HCEC 1CT (cell line): ENCODE results near the gene SLC10A7.
A peak's percentile ranks its signal among the peaks of the same experiment; 100 is the strongest.

Experiments used
- DNase-seq: peaks from one replicate; pipeline ENCODE4 v3.0.0-alpha.2; 2017

The SLC10A7 gene

GRCh38 chr4:146299607-146300006, 222.1 kb downstream of the SLC10A7 start:
- DNase-seq: no peak

- no peak for DNase-seq
Observed at GRCh38 chr4:146294776-146295175, 227.0 kb downstream of the SLC10A7 start.

- DNase-seq: no peak
Observed at GRCh38 chr4:146292508-146292907, 229.2 kb downstream of the SLC10A7 start.

GRCh38 chr4:146291313-146291712, 230.4 kb downstream of the SLC10A7 start:
- DNase-seq: no peak

GRCh38 chr4:146288193-146288592, 233.5 kb downstream of the SLC10A7 start:
- no peak for DNase-seq

- no peak for DNase-seq
Observed at GRCh38 chr4:146285037-146285436, 236.7 kb downstream of the SLC10A7 start.

- no peak for DNase-seq
Observed at GRCh38 chr4:146283758-146284651, 237.7 kb downstream of the SLC10A7 start.

GRCh38 chr4:146282657-146283056, 239.1 kb downstream of the SLC10A7 start:
- no peak for DNase-seq

- DNase-seq: no peak
Observed at GRCh38 chr4:146278986-146279385, 242.8 kb downstream of the SLC10A7 start.

- no peak for DNase-seq
Observed at GRCh38 chr4:146275370-146275769, 246.4 kb downstream of the SLC10A7 start.

- DNase-seq: no peak
Observed at GRCh38 chr4:146274774-146275173, 247.0 kb downstream of the SLC10A7 start.

GRCh38 chr4:146273204-146273901, 248.4 kb downstream of the SLC10A7 start:
- no peak for DNase-seq

GRCh38 chr4:146271466-146271865, 250.3 kb downstream of the SLC10A7 start:
- no peak for DNase-seq

GRCh38 chr4:146269228-146269653, 252.5 kb downstream of the SLC10A7 start:
- no peak for DNase-seq

GRCh38 chr4:146267826-146268225, 253.9 kb downstream of the SLC10A7 start:
- DNase-seq: no peak

GRCh38 chr4:146265950-146266490, 255.7 kb downstream of the SLC10A7 start:
- no peak for DNase-seq

- no peak for DNase-seq
Observed at GRCh38 chr4:146263793-146264192, 257.9 kb downstream of the SLC10A7 start.

GRCh38 chr4:146261041-146261440, 260.7 kb downstream of the SLC10A7 start:
- no peak for DNase-seq

GRCh38 chr4:146260521-146260920, 261.2 kb downstream of the SLC10A7 start:
- no peak for DNase-seq

- DNase-seq: no peak
Observed at GRCh38 chr4:146257511-146257910, 264.2 kb downstream of the SLC10A7 start.

- DNase-seq: no peak
Observed at GRCh38 chr4:146256328-146256727, 265.4 kb downstream of the SLC10A7 start.

GRCh38 chr4:146255874-146256273, 265.9 kb downstream of the SLC10A7 start:
- DNase-seq: peak; percentile 27

GRCh38 chr4:146255463-146255862, 266.3 kb downstream of the SLC10A7 start:
- no peak for DNase-seq
